ENCODE data around the gene ACTR1A.

DNA sequence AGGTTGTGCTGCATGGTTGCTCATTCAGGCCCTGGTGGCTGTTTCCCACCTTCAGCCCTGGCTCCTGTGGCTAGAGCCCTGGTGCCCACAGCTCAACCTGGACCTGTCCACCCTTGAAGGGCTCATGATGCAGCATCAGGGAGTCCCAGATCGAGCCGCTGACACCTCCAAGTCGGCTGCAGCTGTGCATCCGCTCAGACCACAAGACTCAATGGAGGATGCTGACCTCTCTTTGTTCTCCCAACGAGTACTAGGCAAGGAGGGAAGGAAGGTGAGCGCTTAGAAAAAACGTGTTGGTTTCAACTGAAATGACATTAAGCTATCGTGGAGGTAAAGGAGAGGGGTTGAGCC is 41.7 kb downstream of the ACTR1A start:
- TF ChIP-seq, protein P1, sequence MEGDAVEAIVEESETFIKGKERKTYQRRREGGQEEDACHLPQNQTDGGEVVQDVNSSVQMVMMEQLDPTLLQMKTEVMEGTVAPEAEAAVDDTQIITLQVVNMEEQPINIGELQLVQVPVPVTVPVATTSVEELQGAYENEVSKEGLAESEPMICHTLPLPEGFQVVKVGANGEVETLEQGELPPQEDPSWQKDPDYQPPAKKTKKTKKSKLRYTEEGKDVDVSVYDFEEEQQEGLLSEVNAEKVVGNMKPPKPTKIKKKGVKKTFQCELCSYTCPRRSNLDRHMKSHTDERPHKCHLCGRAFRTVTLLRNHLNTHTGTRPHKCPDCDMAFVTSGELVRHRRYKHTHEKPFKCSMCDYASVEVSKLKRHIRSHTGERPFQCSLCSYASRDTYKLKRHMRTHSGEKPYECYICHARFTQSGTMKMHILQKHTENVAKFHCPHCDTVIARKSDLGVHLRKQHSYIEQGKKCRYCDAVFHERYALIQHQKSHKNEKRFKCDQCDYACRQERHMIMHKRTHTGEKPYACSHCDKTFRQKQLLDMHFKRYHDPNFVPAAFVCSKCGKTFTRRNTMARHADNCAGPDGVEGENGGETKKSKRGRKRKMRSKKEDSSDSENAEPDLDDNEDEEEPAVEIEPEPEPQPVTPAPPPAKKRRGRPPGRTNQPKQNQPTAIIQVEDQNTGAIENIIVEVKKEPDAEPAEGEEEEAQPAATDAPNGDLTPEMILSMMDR (conservative IDR thresholded peaks at IDR 0.05 in 1 of 2, IDR thresholded peaks at IDR 0.05 in 1 of 2; ENCODE audit: extremely low read depth in 1 of 2, insufficient read depth in 1 of 2, low read depth in 1 of 2, low read length in 2 of 2) = no peak
- no peak for TF ChIP-seq EZH2 (IDR thresholded peaks at IDR 0.05; ENCODE audit: borderline replicate concordance, low read length)
